GM18517 (cell line): Measurements from ENCODE around the gene C1orf141.
A peak's percentile ranks its signal among the peaks of the same experiment; 100 is the strongest.
"Not testable (repeated sequence)": the region's sequence is repeated elsewhere in the genome, so short reads cannot be mapped to it uniquely, and the experiment has no call there.

Experiments
- ATAC-seq: cut with Tn5 transposase; IDR thresholded peaks from one replicate; pipeline ENCODE4 v1.9.1; 2021; ENCODE audit warnings: mild to moderate bottlenecking, moderate library complexity; ENCODE audit not compliant: unreplicated experiment

The C1orf141 gene

GRCh38 chr1:67134695-67135094, at the start of gene C1orf141:
Gene C1orf141 (minus strand): TSS chr1:67134970. CDS start chr1:67127240, 7,730 bp downstream.
- ATAC-seq, result no peak

GRCh38 chr1:67175530-67176087, 40.8 kb upstream of the C1orf141 start:
- ATAC-seq, result no peak

- ATAC-seq, result peak; percentile 57
These were observed 40.0 kb upstream of the C1orf141 start for GRCh38 chr1:67174716-67175284.

GRCh38 chr1:67173988-67174387, 39.2 kb upstream of the C1orf141 start:
- ATAC-seq, result no peak

GRCh38 chr1:67171978-67172377, 37.2 kb upstream of the C1orf141 start:
- no peak for ATAC-seq

- no peak for ATAC-seq
These were observed 36.8 kb upstream of the C1orf141 start for GRCh38 chr1:67171574-67171955.

- no peak for ATAC-seq
These were observed 36.2 kb upstream of the C1orf141 start for GRCh38 chr1:67170751-67171573.

GRCh38 chr1:67169932-67170331, 35.2 kb upstream of the C1orf141 start:
- ATAC-seq, result no peak

GRCh38 chr1:67169496-67169895, 34.7 kb upstream of the C1orf141 start:
- peak; percentile 40 for ATAC-seq

GRCh38 chr1:67166196-67166595, 31.4 kb upstream of the C1orf141 start, which contains the start of gene IL23R:
Gene IL23R (plus strand): TSS chr1:67166454. CDS start chr1:67168121, 1,667 bp downstream.
- ATAC-seq, result peak; percentile 90

- ATAC-seq, result no peak
These were observed 30.8 kb upstream of the C1orf141 start for GRCh38 chr1:67165468-67166041.

GRCh38 chr1:67162954-67163353, 28.2 kb upstream of the C1orf141 start:
- ATAC-seq, result peak; percentile 53

GRCh38 chr1:67159233-67159632, 24.5 kb upstream of the C1orf141 start:
- ATAC-seq, result no peak

- no peak for ATAC-seq
These were observed 23.6 kb upstream of the C1orf141 start for GRCh38 chr1:67158401-67158800.

- no peak for ATAC-seq
These were observed 16.2 kb upstream of the C1orf141 start for GRCh38 chr1:67150931-67151330.

GRCh38 chr1:67149179-67149770, 14.5 kb upstream of the C1orf141 start:
- ATAC-seq, result peak; percentile 96

- peak; percentile 20 for ATAC-seq
These were observed 13.9 kb upstream of the C1orf141 start for GRCh38 chr1:67148516-67149178.

GRCh38 chr1:67147973-67148372, 13.2 kb upstream of the C1orf141 start:
- not testable (repeated sequence) for ATAC-seq

- ATAC-seq, result no peak
These were observed 11.8 kb upstream of the C1orf141 start for GRCh38 chr1:67146539-67146938.

- ATAC-seq, result no peak
These were observed 11.3 kb upstream of the C1orf141 start for GRCh38 chr1:67146101-67146500.

- no peak for ATAC-seq
These were observed 9.9 kb upstream of the C1orf141 start for GRCh38 chr1:67144696-67145095.
